GM10266 (cell line): ENCODE data around the gene CDC14B.

Experiments used
- DNase-seq: peaks from one replicate; pipeline ENCODE4 v3.0.0; 2012; ENCODE audit errors: extremely low spot score
- TF ChIP-seq, protein P1 (sequence below): IDR thresholded peaks from 2 replicates; pipeline ENCODE4 v1.5.1; 2012; ENCODE audit warnings: mild to moderate bottlenecking, low read depth; ENCODE audit not compliant: control insufficient read depth, insufficient read depth; ENCODE audit errors: missing control alignments

CDC14B gene

DNA sequence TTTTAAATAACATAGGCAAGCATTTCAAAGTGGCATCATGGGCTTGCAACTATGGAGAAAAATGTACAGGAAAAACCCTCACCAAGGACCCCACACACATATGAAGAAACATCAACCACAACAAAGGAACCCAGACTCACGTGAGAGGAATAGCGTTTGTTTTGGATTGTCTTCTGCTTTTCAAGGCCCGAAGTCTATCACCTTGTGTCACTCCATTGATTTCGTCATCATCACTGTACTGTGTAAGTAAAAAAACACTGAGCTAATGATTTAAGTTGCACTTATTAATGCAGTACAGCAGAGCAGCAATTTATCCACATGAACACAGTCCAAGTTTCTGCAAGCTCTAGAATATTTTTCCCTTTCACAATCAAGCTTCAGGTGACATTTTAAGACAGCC is 97.3 kb downstream of the CDC14B start:
- DNase-seq: no peak
- TF ChIP-seq, protein P1, sequence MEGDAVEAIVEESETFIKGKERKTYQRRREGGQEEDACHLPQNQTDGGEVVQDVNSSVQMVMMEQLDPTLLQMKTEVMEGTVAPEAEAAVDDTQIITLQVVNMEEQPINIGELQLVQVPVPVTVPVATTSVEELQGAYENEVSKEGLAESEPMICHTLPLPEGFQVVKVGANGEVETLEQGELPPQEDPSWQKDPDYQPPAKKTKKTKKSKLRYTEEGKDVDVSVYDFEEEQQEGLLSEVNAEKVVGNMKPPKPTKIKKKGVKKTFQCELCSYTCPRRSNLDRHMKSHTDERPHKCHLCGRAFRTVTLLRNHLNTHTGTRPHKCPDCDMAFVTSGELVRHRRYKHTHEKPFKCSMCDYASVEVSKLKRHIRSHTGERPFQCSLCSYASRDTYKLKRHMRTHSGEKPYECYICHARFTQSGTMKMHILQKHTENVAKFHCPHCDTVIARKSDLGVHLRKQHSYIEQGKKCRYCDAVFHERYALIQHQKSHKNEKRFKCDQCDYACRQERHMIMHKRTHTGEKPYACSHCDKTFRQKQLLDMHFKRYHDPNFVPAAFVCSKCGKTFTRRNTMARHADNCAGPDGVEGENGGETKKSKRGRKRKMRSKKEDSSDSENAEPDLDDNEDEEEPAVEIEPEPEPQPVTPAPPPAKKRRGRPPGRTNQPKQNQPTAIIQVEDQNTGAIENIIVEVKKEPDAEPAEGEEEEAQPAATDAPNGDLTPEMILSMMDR: no peak

DNA sequence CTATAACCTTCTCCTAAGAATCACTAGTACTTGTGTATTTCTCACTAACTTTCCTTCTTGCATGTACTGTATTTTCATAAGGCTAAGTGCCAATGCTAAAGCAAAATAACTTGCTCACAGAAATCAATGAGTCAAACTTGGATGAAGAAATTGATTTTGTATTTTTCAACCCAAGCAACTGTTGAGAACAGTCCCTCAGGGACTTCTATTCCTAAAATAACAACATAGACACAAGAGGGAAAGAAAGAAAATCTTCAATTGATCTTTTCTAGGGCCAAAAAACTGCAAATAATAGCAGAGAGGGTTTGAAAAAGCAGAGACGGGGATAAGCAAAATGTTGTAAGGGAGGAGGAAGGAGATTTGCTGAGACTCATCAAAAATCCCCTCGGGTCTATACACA is 99.9 kb downstream of the CDC14B start:
- DNase-seq: no peak
- TF ChIP-seq, protein P1: no peak

DNA sequence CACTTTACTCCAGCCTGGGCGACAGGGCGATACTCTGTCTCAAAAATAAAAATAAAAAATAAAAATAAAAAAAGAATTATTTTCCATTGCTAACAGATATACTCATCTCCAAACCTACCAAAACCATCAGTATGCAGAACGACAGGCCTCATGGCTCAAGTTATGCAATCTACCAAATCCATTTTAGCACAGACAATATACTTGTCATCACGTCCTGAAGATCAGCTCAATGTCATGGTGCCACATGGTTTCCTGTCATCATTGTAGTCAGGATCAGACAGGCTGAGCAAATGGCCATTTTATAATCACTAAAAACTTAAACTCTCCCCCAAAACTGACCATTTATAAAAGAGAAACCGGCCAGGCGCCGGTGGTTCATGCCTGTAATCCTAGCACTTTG is 100.5 kb downstream of the CDC14B start:
- TF ChIP-seq, protein P1: no peak

DNA sequence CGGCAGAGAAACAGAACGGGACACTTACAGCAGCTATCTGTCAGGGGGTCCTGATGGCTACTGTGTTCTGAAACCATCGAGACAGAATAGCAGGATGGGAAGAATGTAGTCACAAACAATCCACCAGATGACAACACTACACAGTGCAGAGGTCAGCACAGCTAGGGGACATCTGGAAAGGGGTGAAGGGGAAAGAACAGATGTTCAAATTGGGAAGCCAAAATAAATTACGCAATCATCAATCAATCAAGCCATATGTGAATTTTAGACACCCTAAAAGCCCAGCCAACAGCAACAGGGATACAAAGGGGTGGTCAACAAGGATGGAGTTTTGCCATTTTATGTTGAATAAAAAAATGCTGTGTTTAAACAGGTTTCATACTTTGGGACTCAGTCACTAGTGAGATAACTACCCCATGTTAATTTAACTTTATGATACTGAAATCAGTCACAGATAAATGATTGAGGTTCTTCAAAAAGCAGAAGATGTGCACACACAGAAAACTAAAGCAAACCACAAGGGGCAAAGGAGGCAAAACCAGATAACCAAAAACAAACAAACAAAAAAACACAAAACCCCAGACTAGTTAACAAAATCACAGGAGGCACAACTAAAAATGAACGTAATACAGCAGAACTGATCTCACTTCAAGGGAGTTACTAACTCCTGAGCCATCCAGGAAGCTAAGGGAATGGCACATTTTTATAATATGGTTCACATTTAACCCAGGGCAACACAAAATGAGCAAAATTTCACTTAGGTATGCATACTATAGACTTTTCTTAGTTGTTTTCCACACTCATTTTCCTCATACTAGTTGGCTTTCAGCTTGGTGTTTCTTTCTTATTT is 103.8 kb downstream of the CDC14B start:
- no peak for DNase-seq
- TF ChIP-seq, protein P1: no peak

More for the DNA sequence above, 100.5 kb downstream of the CDC14B start:
- no peak for DNase-seq

DNA sequence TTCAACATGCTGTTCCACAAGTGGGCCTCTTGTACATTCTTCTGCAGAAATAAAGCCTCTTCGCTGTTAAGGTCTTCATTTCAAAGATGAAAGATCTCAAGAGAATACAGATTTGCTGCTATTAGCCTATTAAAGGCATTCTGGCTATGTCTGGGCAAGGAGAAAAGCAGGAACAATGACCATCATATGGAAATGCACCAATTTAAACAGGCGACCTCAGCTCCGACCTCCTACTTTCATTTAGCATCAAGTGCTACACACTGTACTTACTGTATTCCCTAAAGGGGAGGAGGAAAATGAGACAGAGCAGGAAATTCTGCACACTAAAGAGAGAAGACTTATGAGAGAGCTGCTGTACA is 104.9 kb downstream of the CDC14B start:
- DNase-seq: no peak
- TF ChIP-seq, protein P1: no peak

DNA sequence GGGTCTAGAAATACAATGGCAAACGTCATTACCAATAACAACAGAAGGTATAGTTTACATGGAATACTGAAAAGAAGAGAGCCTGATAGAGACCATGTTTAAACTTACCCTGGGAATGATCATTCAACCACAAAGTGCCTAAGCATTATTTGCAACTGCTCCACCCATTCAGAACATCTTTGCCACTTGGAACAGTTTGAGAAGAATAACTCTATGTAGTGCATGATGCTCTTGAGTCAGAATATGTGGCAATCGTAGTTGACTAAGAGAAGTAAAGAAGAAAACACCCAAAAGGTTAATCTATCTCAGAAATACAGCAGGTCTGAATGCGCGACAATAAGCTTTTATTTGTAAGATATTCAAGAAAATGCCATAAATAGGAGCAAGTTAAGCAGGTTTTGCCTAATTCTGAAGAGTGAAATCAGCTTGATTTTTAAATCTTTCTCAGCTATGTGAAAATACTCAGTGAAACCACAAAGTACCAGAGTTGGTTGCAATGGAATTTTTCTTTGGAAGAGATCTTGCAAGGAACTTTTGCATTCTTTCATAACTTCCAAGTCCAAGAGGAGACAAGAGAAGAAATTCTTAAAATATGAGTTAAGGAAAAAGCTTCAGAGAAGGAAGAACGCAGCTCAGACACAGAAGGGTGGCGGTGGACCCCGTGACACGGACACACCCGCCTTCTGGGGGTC is 105.4 kb downstream of the CDC14B start:
- DNase-seq: no peak
- TF ChIP-seq, protein P1: no peak

DNA sequence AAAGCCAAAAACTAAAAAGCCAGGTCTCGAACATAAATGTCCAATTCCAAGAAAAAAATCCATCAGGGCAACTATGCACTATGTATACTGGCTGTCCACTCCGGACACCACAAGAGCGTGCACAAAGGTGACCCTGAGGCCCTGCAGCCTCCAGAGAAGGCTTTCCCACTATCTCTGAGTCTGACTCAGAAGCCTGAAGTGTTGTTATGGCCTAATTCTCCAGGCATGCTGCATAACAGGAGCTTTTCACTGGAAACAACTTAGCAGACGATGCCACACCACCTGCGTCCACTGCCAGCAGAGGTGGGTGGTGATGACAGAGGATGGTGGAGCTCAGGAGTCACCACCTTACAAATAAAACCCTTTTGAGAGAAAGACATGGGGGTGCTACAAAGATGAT is 106.0 kb downstream of the CDC14B start:
- no peak for DNase-seq
- TF ChIP-seq, protein P1: no peak
